Loucy (cell line): ENCODE measurements around the gene COL1A1.

Experiments used
- CTCF ChIP-seq: fragments of 200-600 bp; sonication (generic); conservative IDR thresholded peaks from 2 replicates; pipeline ENCODE4 v1.5.1; 2014; ENCODE audit warnings: mild to moderate bottlenecking, antibody characterized with exemption, low read length
- EZH2phosphoT487 ChIP-seq: fragments of 200-600 bp; IDR thresholded peaks from 2 replicates; pipeline ENCODE4 v1.6.1; 2018; ENCODE audit warnings: antibody characterized with exemption, mild to moderate bottlenecking, moderate library complexity, borderline replicate concordance

GRCh38 chr17:50135316-50136095 lies 65.9 kb downstream of the COL1A1 start:
- TF ChIP-seq EZH2phosphoT487 (no peak), CTCF (no peak)
